HepG2 (cell line): ENCODE data around the gene HLCS. TPM values are rescaled to one million over a fixed set of nuclear protein-coding genes. Genes with fewer than 3 reads are reported as not detected.

Source experiments
- GFI1 ChIP-seq: sonication (generic); formaldehyde crosslinking; IDR thresholded peaks from 2 replicates; pipeline ENCODE4 v1.5.0; 2020; ENCODE audit warnings: missing genetic modification reagents, mild to moderate bottlenecking, borderline replicate concordance
- ZMYM3 ChIP-seq: sonication (generic); formaldehyde crosslinking; IDR thresholded peaks from 2 replicates; pipeline ENCODE4 v1.5.1; 2020; ENCODE audit warnings: mild to moderate bottlenecking, missing genetic modification reagents
- ZNF138 ChIP-seq: sonication (generic); formaldehyde crosslinking; IDR thresholded peaks from 2 replicates; pipeline ENCODE4 v1.5.0; 2020; ENCODE audit warnings: mild to moderate bottlenecking, low read depth, missing genetic modification reagents
- ZNF841 ChIP-seq: sonication (generic); formaldehyde crosslinking; IDR thresholded peaks from 2 replicates; pipeline ENCODE4 v1.8.1; 2023; ENCODE audit warnings: missing genetic modification reagents, borderline replicate concordance
- polyA plus RNA-seq, 8 experiments: library from polyadenylated mRNA; depleted of rRNA in 3 of 8; stranded (reverse) in 7 of 8; unstranded in 1 of 8; fragments of >200 nt; fragmentation: Illumina TruSeq in 4 of 8; extraction: Trizol in 4 of 8; gene quantifications; 2 replicates each; pipeline versions ENCODE4 v1.2.1 to v1.2.3, GENCODE V29; 2011 to 2016; ENCODE audit warnings: low read depth in 4 of 8, missing spikeins in 1 of 8, mixed read lengths in 1 of 8; ENCODE audit not compliant: insufficient read depth in 1 of 8
- total RNA-seq, 5 experiments: library from RNA; depleted of rRNA; stranded (reverse); fragments of >200 nt; fragmentation: Illumina TruSeq; extraction: Trizol; gene quantifications; 2 replicates each; pipeline ENCODE4 v1.2.3, GENCODE V29; 2016; ENCODE audit warnings: low read depth in 1 of 5
- TF ChIP-seq, protein P1 (sequence below): sonication (generic); formaldehyde crosslinking; IDR thresholded peaks from 2 replicates; pipeline ENCODE4 v1.5.1; 2020; ENCODE audit warnings: mild to moderate bottlenecking, missing genetic modification reagents
- TF ChIP-seq, protein P2 (sequence below): sonication (generic); formaldehyde crosslinking; IDR thresholded peaks from 2 replicates; pipeline ENCODE4 v1.4.0; 2020; ENCODE audit warnings: missing genetic modification reagents

The HLCS gene
- total and polyA plus RNA-seq, 2 of the 13 experiments (the other 11 are each of a cell fraction or from before 2014, with no cell fraction given): 7.9 to 12.3 TPM

DNA sequence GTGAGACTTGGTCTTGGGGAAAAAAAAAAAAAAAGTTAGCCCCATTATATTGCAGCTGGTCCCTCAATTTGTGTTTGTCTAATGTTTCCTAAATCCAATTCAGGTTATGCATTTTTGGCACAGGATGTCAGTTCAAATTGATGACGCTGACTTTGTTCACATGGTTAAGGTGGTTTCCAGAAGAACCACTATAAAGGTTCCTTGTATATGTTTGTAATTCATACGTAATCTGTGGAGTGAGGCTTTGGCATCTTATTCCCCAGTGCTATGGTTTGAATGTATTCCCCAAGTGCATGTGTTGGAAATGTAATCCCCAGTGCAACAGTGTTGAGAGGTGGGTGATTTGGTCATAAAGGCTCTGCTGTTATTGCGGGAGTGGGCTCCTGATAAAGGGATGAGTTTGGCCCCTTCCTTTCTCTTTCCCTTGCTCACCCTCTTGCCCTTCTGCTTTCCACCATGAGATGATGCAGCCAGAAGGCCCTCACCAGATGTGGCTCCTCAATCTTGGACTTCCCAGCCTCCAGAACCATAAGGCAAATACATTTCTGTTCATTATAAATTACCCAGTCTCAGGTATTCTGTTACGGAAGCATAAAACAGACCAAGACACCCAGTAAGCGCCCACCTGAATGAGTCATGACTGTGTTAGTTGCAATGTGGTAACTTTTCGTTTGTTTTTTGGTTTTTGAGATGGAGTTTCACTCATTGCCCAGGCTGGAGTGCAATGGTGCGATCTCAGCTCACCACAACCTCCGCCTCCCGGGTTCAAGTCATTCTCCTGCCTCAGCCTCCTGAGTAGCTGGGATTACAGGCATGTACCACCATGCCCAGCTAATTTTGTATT lies 19.5 kb upstream of the HLCS start (continued):
- TF ChIP-seq ZMYM3 (0 out of 2 replicates have a peak, but pooled peaks have one; percentile 18), ZNF841 (CRISPR knock-in tag) (no peak), ZNF138 (CRISPR knock-in tag) (no peak), GFI1 (CRISPR knock-in tag) (no peak)
- TF ChIP-seq, protein P1, sequence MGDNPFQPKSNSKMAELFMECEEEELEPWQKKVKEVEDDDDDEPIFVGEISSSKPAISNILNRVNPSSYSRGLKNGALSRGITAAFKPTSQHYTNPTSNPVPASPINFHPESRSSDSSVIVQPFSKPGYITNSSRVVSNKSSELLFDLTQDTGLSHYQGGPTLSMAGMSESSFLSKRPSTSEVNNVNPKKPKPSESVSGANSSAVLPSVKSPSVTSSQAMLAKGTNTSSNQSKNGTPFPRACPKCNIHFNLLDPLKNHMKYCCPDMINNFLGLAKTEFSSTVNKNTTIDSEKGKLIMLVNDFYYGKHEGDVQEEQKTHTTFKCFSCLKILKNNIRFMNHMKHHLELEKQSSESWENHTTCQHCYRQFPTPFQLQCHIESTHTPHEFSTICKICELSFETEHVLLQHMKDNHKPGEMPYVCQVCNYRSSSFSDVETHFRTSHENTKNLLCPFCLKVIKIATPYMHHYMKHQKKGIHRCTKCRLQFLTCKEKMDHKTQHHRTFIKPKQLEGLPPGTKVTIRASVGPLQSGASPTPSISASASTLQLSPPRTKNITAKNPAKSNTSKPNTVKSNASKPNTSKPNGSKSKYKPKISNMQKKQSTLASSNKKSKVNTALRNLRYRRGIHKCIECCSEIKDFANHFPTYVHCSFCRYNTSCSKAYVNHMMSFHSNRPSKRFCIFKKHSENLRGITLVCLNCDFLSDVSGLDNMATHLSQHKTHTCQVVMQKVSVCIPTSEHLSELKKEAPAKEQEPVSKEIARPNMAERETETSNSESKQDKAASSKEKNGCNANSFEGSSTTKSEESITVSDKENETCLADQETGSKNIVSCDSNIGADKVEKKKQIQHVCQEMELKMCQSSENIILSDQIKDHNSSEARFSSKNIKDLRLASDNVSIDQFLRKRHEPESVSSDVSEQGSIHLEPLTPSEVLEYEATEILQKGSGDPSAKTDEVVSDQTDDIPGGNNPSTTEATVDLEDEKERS (CRISPR knock-in tag): peak; percentile 6; the same call in 1 of the 2 replicates
- TF ChIP-seq, protein P2, sequence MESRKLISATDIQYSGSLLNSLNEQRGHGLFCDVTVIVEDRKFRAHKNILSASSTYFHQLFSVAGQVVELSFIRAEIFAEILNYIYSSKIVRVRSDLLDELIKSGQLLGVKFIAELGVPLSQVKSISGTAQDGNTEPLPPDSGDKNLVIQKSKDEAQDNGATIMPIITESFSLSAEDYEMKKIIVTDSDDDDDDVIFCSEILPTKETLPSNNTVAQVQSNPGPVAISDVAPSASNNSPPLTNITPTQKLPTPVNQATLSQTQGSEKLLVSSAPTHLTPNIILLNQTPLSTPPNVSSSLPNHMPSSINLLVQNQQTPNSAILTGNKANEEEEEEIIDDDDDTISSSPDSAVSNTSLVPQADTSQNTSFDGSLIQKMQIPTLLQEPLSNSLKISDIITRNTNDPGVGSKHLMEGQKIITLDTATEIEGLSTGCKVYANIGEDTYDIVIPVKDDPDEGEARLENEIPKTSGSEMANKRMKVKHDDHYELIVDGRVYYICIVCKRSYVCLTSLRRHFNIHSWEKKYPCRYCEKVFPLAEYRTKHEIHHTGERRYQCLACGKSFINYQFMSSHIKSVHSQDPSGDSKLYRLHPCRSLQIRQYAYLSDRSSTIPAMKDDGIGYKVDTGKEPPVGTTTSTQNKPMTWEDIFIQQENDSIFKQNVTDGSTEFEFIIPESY (CRISPR knock-in tag): 0 out of 2 replicates have a peak, but pooled peaks have one; percentile 35
